Measurements from ENCODE around the gene SHMT1.
"Not testable (repeated sequence)": the region's sequence is repeated elsewhere in the genome, so short reads cannot be mapped to it uniquely, and the experiment has no call there.

Gene SHMT1

GRCh38 chr17:18339933-18340332 is 23.4 kb downstream of the SHMT1 start:
- no peak overlapping the region for H3K9ac ChIP-seq (ENCODE audit: low read depth, low read length)
- H3K4me3 ChIP-seq (ENCODE audit: low read length), result no peak overlapping the region
- H3K9me3 ChIP-seq (ENCODE audit: insufficient read depth, low read depth, low read length), result peaks cover 8% of the 10 kb centered on the region
- peaks cover 77% of the 10 kb centered on the region for H3K36me3 ChIP-seq (ENCODE audit: insufficient read depth, low read depth, low read length)
- no peaks in the 10 kb centered on the region for H3K4me1 ChIP-seq (ENCODE audit: insufficient read depth, low read length)
- H3K27me3 ChIP-seq (ENCODE audit: insufficient read depth, low read length), result no peaks in the 10 kb centered on the region
- no peak overlapping the region for H3K27ac ChIP-seq (ENCODE audit: low read length)

GRCh38 chr17:18338158-18338557 is 25.2 kb downstream of the SHMT1 start:
- not testable (repeated sequence) for H3K27ac ChIP-seq (ENCODE audit: low read length); H3K9ac ChIP-seq (ENCODE audit: low read depth, low read length); H3K27me3 ChIP-seq (ENCODE audit: insufficient read depth, low read length); H3K4me1 ChIP-seq (ENCODE audit: insufficient read depth, low read length); H3K9me3 ChIP-seq (ENCODE audit: insufficient read depth, low read depth, low read length); H3K4me3 ChIP-seq (ENCODE audit: low read length)
- H3K36me3 ChIP-seq (ENCODE audit: insufficient read depth, low read depth, low read length), result peaks cover 73% of the 10 kb centered on the region

GRCh38 chr17:18332909-18333489 is 30.4 kb downstream of the SHMT1 start:
- Histone ChIP-seq H3K9me3 (ENCODE audit: insufficient read depth, low read depth, low read length) (peaks cover 7% of the 10 kb centered on the region; the same call in 1 of the 2 replicates), H3K36me3 (ENCODE audit: insufficient read depth, low read depth, low read length) (peaks cover 79% of the 10 kb centered on the region), H3K27me3 (ENCODE audit: insufficient read depth, low read length) (no peaks in the 10 kb centered on the region), H3K27ac (ENCODE audit: low read length) (no peak overlapping the region), H3K4me3 (ENCODE audit: low read length) (no peak overlapping the region), H3K4me1 (ENCODE audit: insufficient read depth, low read length) (no peaks in the 10 kb centered on the region), H3K9ac (ENCODE audit: low read depth, low read length) (no peak overlapping the region)

GRCh38 chr17:18331879-18332278 is 31.5 kb downstream of the SHMT1 start:
- Histone ChIP-seq H3K27me3 (ENCODE audit: insufficient read depth, low read length) (no peaks in the 10 kb centered on the region), H3K9ac (ENCODE audit: low read depth, low read length) (no peak overlapping the region), H3K27ac (ENCODE audit: low read length) (no peak overlapping the region), H3K36me3 (ENCODE audit: insufficient read depth, low read depth, low read length) (peaks cover 82% of the 10 kb centered on the region), H3K4me3 (ENCODE audit: low read length) (no peak overlapping the region), H3K4me1 (ENCODE audit: insufficient read depth, low read length) (no peaks in the 10 kb centered on the region), H3K9me3 (ENCODE audit: insufficient read depth, low read depth, low read length) (peaks cover 7% of the 10 kb centered on the region; the same call in 1 of the 2 replicates)

- H3K36me3 ChIP-seq (ENCODE audit: insufficient read depth, low read depth, low read length), result peaks cover 83% of the 10 kb centered on the region
- no peak overlapping the region for H3K27ac ChIP-seq (ENCODE audit: low read length)
- H3K9ac ChIP-seq (ENCODE audit: low read depth, low read length), result no peak overlapping the region
- H3K9me3 ChIP-seq (ENCODE audit: insufficient read depth, low read depth, low read length), result peaks cover 7% of the 10 kb centered on the region; the same call in 1 of the 2 replicates
- no peak overlapping the region for H3K4me3 ChIP-seq (ENCODE audit: low read length)
- H3K27me3 ChIP-seq (ENCODE audit: insufficient read depth, low read length), result no peaks in the 10 kb centered on the region
- no peaks in the 10 kb centered on the region for H3K4me1 ChIP-seq (ENCODE audit: insufficient read depth, low read length)
Measured at GRCh38 chr17:18328643-18329204, 34.6 kb downstream of the SHMT1 start.

- no peak overlapping the region for H3K9ac ChIP-seq (ENCODE audit: low read depth, low read length)
- H3K4me1 ChIP-seq (ENCODE audit: insufficient read depth, low read length), result no peaks in the 10 kb centered on the region
- no peaks in the 10 kb centered on the region for H3K27me3 ChIP-seq (ENCODE audit: insufficient read depth, low read length)
- peaks cover 7% of the 10 kb centered on the region; the same call in 1 of the 2 replicates for H3K9me3 ChIP-seq (ENCODE audit: insufficient read depth, low read depth, low read length)
- peaks cover 88% of the 10 kb centered on the region for H3K36me3 ChIP-seq (ENCODE audit: insufficient read depth, low read depth, low read length)
- no peak overlapping the region for H3K27ac ChIP-seq (ENCODE audit: low read length)
- no peak overlapping the region for H3K4me3 ChIP-seq (ENCODE audit: low read length)
Measured at GRCh38 chr17:18327556-18327955, 35.8 kb downstream of the SHMT1 start.

GRCh38 chr17:18327093-18327492 is 36.3 kb downstream of the SHMT1 start:
- H3K36me3 ChIP-seq (ENCODE audit: insufficient read depth, low read depth, low read length), result peaks cover 83% of the 10 kb centered on the region

GRCh38 chr17:18326572-18326971 is 36.8 kb downstream of the SHMT1 start:
- Histone ChIP-seq H3K36me3 (ENCODE audit: insufficient read depth, low read depth, low read length) (peaks cover 78% of the 10 kb centered on the region), H3K4me3 (ENCODE audit: low read length) (no peak overlapping the region), H3K27me3 (ENCODE audit: insufficient read depth, low read length) (no peaks in the 10 kb centered on the region), H3K9me3 (ENCODE audit: insufficient read depth, low read depth, low read length) (0 out of 2 replicates have a peak, but pooled peaks cover 2% of the 10 kb centered on the region), H3K9ac (ENCODE audit: low read depth, low read length) (no peak overlapping the region), H3K4me1 (ENCODE audit: insufficient read depth, low read length) (no peaks in the 10 kb centered on the region), H3K27ac (ENCODE audit: low read length) (no peak overlapping the region)

More at GRCh38 chr17:18327093-18327492, 36.3 kb downstream of the SHMT1 start:
- no peaks in the 10 kb centered on the region for H3K27me3 ChIP-seq (ENCODE audit: insufficient read depth, low read length)
- H3K27ac ChIP-seq (ENCODE audit: low read length), result no peak overlapping the region
- H3K4me1 ChIP-seq (ENCODE audit: insufficient read depth, low read length), result no peaks in the 10 kb centered on the region
- peaks cover 7% of the 10 kb centered on the region; the same call in 1 of the 2 replicates for H3K9me3 ChIP-seq (ENCODE audit: insufficient read depth, low read depth, low read length)
- no peak overlapping the region for H3K4me3 ChIP-seq (ENCODE audit: low read length)
- H3K9ac ChIP-seq (ENCODE audit: low read depth, low read length), result no peak overlapping the region

- Histone ChIP-seq H3K4me3 (ENCODE audit: low read length) (no peak overlapping the region), H3K36me3 (ENCODE audit: insufficient read depth, low read depth, low read length) (peaks cover 73% of the 10 kb centered on the region), H3K9me3 (ENCODE audit: insufficient read depth, low read depth, low read length) (no peaks in the 10 kb centered on the region), H3K27me3 (ENCODE audit: insufficient read depth, low read length) (no peaks in the 10 kb centered on the region), H3K27ac (ENCODE audit: low read length) (no peak overlapping the region), H3K9ac (ENCODE audit: low read depth, low read length) (no peak overlapping the region), H3K4me1 (ENCODE audit: insufficient read depth, low read length) (no peaks in the 10 kb centered on the region)
Measured at GRCh38 chr17:18326039-18326438, 37.3 kb downstream of the SHMT1 start.

GRCh38 chr17:18324140-18325050 is 39.0 kb downstream of the SHMT1 start:
- Histone ChIP-seq H3K9ac (ENCODE audit: low read depth, low read length) (no peak overlapping the region), H3K27me3 (ENCODE audit: insufficient read depth, low read length) (no peaks in the 10 kb centered on the region), H3K27ac (ENCODE audit: low read length) (no peak overlapping the region), H3K9me3 (ENCODE audit: insufficient read depth, low read depth, low read length) (no peaks in the 10 kb centered on the region), H3K36me3 (ENCODE audit: insufficient read depth, low read depth, low read length) (peaks cover 65% of the 10 kb centered on the region), H3K4me3 (ENCODE audit: low read length) (no peak overlapping the region), H3K4me1 (ENCODE audit: insufficient read depth, low read length) (no peaks in the 10 kb centered on the region)

GRCh38 chr17:18323507-18324139 is 39.7 kb downstream of the SHMT1 start:
- peaks cover 63% of the 10 kb centered on the region for H3K36me3 ChIP-seq (ENCODE audit: insufficient read depth, low read depth, low read length)
- H3K9ac ChIP-seq (ENCODE audit: low read depth, low read length), result no peak overlapping the region
- no peaks in the 10 kb centered on the region for H3K4me1 ChIP-seq (ENCODE audit: insufficient read depth, low read length)
- H3K27me3 ChIP-seq (ENCODE audit: insufficient read depth, low read length), result no peaks in the 10 kb centered on the region
- H3K27ac ChIP-seq (ENCODE audit: low read length), result no peak overlapping the region
- H3K4me3 ChIP-seq (ENCODE audit: low read length), result no peak overlapping the region
- H3K9me3 ChIP-seq (ENCODE audit: insufficient read depth, low read depth, low read length), result no peaks in the 10 kb centered on the region

Measured in iPS-20b (cell line).